GM20000 (cell line): ENCODE results near the gene SENP2.

Experiments used
- DNase-seq: peaks from one replicate; pipeline ENCODE4 v3.0.0; 2012; ENCODE audit warnings: low spot score
- CTCF ChIP-seq: IDR thresholded peaks from 2 replicates; pipeline ENCODE4 v1.5.1; 2012; ENCODE audit warnings: mild to moderate bottlenecking, control low read depth; ENCODE audit errors: extremely low read depth, missing control alignments

SENP2 gene

DNA sequence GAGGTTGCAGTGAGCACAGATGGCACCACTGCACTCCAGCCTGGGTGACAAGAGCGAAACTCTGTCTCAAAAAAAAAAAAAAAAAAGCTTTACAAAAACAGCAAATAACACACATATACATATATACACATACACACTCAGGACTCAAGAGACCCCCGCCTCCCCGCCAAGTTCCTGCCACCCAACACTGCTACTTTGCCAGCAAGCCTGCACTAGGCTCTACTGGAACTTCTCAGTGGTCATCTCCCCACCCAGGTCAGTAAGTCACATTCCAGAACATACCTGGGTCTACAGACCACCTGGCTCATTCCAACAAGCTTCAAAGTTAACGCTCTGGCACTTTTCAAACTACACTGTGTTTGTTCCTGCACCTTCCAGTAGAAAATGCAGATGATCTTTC, 62.3 kb downstream of the SENP2 start:
- no peak for TF ChIP-seq CTCF

GRCh38 chr3:185649414-185649813, 63.3 kb downstream of the SENP2 start:
- no peak for DNase-seq
- TF ChIP-seq CTCF: no peak

More for the DNA sequence above, 62.3 kb downstream of the SENP2 start:
- DNase-seq: no peak

DNA sequence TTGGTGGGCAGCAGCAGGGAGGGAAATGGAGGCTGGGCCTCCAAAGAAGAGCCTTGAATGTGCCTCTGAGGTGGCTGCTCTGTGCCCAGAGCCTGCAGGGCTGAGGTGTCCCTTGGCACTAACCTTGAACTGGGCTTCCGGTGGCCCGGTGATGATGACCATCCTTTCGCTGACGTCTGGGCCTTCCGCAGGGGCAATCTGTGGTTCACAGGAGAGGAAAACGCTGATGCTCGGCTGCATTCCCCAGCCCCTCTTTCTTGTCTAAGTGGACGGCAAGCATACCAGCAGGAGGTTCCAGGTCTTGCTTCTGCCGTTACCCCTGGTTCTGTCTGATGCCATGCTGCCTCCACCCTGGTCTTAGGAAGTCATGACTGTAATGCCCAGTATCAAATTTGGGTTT, 65.9 kb downstream of the SENP2 start:
- TF ChIP-seq CTCF: no peak
- no peak for DNase-seq

- TF ChIP-seq CTCF: no peak
- DNase-seq: no peak
Observed at GRCh38 chr3:185653949-185654757, 68.1 kb downstream of the SENP2 start.

DNA sequence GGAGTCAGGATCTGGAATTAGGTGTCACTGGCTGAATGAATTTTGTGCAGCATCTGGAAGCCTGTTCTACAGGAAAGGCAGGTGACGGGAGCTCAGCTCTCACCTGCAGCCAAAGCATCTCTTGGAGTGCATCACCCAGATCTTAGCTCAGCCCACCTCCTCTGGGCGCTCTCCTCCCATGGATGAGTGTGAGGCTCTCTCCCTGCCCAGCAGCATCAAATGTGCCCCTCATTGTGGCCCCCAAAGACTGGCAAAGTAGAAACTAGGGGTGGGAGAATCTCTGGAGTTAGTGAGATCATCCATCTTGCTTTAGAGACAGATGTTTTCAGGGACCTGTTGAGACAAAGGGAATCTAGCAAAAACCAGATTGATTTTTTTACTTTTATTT, 68.7 kb downstream of the SENP2 start:
- no peak for DNase-seq
- no peak for TF ChIP-seq CTCF

DNA sequence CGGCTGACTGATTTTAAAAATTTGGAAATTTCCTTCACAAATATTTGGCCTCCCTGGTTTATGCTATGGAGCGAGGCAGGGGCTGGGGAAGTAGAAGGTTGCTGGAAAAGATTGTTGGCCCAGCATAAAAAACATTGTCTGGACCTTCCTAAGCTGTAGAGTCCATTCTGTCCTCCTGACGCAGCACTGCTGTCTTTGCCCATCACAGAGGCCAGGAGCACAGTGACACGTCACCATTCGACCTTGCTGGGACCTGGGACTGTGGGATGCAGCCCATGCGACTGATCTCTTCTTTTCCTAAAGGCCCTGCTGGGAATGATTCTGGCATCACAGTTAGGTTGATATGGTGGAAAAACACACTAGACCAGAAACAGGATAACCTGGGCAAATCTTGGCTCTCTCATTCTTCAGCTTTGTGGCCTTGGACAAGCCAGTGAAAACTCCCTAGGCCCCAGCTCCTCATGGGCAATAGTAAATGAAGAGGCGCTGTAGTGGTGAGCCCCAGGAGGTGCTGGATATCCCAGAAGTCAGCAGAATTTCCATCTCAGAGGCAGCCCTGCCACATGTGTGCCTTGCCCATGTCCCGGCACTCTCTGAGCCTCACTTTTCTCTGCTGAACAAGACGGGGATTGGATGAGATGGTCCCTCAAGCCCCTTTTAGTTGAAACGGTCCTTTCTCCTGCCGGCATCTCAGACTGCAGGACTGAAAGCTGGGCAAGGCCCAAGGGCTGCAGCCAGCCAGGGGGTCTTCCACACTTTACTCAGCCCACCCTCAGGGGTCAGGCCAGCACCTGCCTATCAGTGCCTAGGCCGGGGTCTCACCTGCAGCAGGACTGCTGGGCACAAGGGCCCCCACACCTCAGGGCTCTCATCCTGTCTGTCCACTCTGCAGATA, 69.6 kb downstream of the SENP2 start:
- no peak for TF ChIP-seq CTCF
- no peak for DNase-seq

- no peak for TF ChIP-seq CTCF
Observed at GRCh38 chr3:185656321-185656840, 70.3 kb downstream of the SENP2 start.

More at GRCh38 chr3:185656321-185656840, 70.3 kb downstream of the SENP2 start:
- DNase-seq: no peak
